Activated CD8-positive, alpha-beta memory T cell treated with anti-CD3 and anti-CD28 coated beads for 1 hour (primary cell): ENCODE results near the gene CDC20.
A peak's percentile ranks its signal among the peaks of the same experiment; 100 is the strongest.

Source experiments
- DNase-seq, 2 donors: peaks; one replicate each; pipeline ENCODE4 v3.0.0-alpha.2; 2020; ENCODE audit warnings: low read depth in 1 of 2; ENCODE audit errors: extremely low read depth in 1 of 2

CDC20 gene

DNA sequence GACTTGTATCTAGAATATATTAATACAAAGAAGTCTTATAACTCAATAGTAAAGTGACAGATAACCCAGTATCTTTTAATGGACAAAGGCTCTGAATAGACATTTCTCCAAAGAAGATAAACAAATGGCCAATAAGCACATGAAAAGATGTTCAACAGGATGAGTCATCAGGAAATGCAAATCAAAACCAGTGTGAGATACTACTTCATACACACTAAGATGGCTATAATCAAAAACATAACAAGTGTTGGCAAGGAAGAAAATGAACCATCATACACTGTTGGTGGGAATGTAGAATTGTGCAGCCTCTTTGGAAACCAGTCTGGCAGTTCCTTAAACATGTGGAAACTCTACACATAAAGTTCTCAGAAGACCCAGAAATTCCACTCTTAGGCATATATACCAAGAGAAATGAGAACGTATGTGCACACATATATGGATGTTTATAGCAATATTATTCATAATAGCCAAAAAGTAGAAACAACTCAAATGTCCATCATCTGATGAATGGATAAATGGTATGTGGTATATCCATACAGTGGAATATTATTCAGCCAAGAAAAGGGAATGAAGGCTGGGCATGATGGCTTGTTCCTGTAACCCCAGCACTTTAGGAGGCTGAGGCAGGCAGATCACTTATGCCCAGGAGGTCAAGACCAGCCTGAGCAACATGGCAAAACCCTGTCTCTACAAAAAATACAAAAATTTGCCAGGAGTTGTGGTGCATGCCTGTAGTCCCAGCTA lies 31.1 kb upstream of the CDC20 start:
- DNase-seq: no peak

DNA sequence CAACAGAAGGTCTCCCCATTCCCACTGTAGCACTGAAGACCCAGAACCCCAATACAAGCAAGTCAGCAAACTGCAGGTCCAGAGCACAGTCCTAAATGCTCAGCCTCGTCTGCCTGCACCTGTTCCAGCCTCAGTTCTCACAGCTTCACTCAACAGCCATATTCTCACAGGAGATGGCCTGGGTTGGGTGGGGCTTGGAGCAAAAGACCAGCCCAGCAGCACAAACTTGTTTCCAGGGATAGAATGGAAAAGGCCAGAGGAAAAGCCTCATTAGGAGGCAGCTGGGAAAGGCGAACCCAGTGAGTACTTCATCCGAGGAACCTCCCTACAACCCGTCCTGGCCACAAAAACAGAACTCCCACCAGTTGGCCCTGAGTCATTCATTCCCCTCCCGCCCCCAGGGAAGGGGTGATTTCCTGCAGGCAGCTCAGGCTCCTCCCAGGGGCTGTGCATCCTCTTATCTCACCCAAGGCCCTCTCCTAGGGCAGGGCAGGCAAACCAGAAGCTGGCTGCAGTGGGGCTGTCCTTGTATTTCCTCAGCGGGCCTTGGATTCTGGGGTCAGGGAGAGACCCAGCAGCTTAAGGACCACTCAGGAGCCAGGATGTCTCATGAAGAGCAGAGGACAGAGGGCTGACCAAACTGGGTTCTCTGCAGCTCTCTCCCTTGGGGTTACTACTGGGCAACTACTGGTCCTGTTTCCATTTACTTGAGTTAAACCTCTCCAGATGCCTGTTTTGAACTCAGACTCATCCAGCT lies 28.6 kb upstream of the CDC20 start:
- DNase-seq: no peak

DNA sequence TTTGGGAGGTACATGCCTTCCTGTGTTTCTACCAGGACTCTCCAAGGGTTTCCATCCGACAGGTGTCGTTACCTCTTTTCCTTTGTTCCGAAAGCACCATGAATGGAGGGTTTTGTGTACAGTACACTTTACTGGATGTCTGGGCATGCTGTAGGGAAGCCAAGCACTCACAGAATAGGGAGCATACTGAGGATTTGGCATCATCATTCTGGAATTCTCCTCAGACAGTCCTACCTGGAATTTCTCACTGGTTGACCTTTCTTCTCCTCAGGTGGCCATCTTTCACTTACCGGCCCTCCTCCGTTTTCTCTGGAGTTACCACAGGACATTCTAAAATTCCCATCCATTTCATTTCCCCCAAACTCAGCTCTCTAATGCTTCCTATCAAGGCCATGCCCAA lies 27.1 kb upstream of the CDC20 start:
- DNase-seq: no peak

DNA sequence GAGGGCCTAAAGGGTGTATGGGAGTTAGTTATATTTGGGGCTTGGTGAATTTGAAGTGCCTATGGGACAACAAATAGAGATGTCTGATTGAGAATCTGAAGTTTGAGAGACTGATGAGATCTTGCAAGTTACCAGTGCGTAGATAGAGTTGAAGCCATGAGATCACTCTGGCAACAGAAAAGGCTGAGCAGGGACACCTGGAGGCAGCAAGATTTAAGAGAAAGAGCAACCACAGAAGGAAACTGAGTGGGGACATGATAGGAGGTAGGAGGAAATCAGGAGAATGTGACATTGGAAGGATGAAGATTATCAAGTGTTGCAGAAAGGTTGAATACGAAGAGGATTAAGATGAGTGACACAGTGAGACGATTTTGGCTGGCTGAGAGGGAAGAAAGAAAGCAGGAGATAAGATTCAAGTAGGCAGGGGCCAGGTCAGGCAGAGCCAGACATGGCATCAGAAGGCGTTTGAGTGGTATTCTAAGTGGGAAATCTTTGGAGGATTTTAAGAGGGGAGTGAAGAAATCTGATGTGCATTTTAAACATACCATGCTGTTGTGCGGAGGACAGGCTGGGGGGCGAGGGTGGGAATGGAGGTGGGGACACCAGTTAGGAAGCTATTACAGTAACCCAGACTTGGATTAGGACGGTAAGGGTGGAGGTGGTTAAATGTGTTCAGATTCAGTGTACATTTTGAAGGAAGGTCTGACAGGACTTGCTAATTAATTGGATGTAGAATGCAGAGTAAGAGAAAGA lies 24.2 kb upstream of the CDC20 start:
- no peak for DNase-seq

DNA sequence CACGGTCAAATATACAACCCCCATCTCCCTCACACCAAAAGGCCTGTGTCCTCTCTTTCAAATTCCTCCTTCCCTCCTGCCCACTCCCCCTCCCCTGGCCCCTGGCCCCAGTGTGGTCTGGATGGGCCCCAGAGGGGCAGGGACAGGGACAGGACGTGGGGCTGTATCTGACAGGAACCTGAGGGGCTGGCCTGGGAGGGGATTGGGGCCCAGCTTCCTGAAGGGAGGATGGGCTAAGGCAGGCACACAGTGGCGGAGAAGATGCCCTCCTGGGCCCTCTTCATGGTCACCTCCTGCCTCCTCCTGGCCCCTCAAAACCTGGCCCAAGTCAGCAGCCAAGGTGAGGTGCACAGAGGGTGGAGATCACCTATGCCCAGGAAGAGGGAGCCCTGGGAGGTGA lies 21.2 kb upstream of the CDC20 start, which contains the start of gene MPL:
Gene MPL (plus strand): TSS at position 231 of the 400 bp plus-strand sequence. CDS start 31 bp downstream, at position 262.
- no peak for DNase-seq

DNA sequence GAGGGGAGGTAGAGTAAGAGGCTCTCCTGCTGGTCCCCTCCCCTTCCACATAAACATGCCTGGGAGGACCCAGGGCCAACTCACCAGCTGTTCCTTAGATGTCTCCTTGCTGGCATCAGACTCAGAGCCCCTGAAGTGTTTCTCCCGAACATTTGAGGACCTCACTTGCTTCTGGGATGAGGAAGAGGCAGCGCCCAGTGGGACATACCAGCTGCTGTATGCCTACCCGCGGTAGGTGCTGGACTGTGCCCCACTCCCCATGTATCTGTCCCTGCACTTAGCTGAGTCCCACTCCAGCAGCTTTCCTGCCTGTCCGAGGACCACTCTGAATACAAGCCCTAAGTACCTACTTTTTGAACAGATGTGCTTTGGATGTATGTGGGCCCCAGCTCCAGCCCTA lies 20.8 kb upstream of the CDC20 start:
- no peak for DNase-seq

DNA sequence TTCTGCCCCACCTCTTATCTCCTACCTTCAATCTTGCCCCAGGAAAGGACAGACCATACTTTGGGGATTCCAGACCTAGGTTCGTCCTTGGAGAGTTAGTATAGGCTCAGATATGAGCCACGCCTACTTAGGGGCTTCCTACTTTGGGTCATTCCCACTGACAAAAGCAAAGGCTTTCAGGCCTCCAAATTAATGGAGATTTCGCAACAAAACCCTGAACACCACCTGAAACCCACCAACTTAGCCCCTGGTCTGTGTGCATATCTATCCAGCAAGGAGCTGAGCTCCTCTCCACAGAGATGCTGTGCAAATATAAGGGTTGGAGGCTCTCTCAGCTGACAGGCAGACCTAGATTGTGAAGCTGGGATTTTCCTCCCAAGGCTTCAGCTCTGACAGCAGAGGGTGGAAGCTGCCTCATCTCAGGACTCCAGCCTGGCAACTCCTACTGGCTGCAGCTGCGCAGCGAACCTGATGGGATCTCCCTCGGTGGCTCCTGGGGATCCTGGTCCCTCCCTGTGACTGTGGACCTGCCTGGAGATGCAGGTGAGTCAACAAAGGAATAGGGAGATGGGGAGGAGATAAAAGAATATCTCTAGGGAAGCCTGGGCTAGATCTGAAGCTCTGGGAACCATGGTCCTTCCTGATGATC lies 19.1 kb upstream of the CDC20 start:
- DNase-seq: no peak

DNA sequence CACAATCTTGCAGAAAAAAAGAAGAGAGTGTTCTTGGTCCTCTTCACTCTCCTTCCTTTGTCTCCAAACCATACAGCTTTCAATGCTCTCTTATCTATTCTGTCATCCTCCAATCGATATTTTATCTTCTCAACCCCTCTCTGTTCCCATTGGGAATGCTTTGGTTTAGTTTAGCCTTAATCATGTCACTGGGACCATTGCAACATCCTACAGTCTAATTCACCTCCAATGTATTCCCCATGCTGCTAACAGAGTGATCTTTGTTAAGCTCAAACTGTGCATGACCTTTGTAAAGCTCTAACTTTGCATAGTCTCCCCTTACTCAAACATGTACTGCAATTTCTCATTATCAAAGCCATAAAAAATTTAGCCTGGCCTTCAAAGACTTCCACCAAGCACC lies 18.2 kb upstream of the CDC20 start:
- DNase-seq: no peak

DNA sequence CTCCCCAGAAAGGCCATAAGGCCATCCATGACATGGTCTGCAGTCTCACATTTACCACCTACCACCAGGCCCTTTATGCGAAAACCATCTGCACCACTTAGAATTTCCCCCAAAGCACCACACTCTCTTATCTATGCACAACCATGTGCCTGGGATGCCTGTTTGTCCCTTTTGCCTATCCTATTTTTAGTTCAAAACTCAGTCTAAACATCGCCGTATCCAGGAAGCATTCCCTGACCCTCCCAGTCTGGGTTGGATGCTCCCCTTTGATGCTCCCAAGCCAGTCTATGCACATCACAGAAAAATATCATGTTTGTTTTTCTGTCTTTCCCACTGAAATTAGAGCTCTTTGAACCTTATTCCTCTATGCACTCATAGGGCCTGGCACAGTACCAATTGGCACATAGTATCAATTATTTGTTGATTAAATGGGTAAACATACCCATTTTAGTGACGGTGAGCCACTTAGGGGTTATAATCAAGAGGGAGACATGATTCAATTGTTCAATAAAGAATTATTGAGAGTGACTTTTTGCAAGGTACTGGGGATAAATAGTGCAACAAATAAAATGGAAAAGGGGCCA lies 14.4 kb upstream of the CDC20 start:
- no peak for DNase-seq

DNA sequence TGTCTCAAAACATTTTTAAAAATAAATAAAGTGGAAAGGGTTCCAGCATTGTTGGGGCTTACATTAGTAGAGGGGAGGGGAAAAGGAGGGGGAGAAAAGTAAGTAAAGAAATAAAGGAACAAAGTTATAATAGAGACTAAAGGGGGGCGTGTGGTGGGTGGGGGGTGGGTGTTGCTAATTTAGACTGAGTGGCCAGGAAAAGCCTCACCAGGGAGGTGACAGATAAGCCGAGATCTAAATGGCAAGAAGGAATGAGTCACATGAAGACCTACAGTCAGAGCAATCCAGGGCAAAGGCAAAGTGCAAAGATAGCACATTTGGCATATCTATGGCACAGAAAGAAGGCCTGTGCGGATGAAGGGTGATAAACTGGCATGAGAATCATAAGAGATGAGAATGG lies 13.7 kb upstream of the CDC20 start:
- DNase-seq: no peak

DNA sequence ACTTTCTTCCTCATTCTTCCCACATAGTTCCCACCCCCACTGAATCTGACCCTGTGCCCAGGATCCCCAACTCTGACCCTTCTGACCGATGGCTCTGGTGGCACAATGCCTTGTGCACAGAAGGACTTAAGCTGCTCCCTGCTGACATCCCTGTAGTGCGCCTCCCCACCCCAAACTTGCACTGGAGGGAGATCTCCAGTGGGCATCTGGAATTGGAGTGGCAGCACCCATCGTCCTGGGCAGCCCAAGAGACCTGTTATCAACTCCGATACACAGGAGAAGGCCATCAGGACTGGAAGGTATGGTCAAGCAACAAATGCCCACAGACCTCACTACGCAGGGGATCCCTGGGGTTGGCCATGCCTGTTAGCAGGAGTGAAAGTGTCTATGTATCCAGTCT lies 12.1 kb upstream of the CDC20 start:
- no peak for DNase-seq

DNA sequence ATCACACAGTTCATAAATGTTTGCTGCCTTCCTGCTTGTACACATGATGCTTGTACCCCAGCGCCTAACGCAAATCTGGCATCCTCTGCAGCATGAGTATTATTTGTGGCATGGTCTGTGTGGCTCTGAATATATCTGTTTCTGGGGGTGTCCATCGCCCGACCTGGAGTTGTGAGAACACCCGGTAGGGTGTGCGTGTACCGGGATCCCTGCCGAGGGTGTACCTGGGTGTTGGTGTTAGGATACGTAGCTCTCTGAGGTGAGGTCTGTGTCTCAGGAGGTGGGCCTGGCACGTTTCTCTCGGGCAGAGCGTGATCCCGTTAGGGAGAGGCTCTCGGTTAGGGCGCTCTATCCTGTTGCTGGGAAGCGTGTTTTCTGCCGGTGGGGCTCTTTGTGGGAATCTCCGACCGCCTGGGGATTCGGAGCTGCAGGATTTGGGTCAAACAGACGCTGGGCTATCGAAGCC lies 10.4 kb upstream of the CDC20 start:
- no peak for DNase-seq

DNA sequence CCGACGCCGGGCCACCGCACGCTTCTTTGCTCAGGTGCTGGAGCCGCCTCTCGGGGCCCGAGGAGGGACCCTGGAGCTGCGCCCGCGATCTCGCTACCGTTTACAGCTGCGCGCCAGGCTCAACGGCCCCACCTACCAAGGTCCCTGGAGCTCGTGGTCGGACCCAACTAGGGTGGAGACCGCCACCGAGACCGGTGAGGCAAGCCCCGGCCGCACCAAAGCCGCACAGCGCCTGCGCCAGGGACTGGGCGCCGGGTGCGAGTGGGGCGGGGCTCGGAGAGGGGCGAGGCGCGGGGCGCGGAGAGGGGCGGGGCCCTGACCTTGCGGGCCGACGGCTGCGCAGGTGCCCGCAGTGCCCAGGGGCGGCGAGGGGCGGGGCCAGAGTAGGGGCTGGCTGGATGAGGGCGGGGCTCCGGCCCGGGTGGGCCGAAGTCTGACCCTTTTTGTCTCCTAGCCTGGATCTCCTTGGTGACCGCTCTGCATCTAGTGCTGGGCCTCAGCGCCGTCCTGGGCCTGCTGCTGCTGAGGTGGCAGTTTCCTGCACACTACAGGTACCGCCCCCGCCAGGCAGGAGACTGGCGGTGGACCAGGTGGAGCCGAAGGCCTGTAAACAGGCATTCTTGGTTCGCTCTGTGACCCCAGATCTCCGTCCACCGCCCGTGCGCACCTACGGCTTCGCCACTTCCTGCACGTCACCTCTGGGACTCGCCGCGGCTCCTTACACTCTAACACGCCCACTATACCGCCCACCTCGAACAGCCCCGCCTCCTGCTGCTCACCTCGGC lies 9.8 kb upstream of the CDC20 start:
- DNase-seq: peak in 1 of 2 donors; percentile 20

DNA sequence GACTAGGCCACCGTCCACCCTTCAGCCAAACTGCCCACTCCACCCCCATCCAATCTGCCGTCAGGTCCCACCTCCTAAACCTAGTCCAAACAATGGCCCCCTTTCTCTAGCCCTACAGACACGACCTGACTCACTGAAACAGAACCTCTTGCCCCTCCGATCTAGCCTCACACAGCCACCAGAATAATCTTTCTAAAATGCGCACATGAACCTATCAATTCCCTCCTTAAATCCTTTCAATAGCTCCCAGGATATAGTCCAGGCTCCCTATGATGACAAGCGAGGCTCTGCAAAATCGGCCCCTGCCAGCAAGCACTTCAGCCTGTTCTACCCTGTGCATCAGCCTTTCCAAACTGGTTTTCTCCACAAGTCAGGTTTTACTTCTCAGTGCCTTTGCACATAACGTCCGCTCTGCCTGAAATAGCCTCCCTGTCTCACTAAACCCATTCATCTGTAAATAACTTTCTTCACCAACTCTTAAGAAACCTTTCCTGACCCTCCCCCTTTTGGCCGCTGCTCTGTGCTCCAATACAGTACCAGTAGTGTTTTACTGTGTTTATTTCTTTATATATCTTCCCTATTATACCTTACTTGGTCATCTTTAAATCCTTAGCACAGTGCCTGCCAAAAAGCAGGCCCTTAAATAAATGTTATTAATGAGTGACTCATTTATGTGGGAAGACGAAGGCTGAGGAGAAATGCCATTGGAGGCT lies 9.0 kb upstream of the CDC20 start:
- no peak for DNase-seq

DNA sequence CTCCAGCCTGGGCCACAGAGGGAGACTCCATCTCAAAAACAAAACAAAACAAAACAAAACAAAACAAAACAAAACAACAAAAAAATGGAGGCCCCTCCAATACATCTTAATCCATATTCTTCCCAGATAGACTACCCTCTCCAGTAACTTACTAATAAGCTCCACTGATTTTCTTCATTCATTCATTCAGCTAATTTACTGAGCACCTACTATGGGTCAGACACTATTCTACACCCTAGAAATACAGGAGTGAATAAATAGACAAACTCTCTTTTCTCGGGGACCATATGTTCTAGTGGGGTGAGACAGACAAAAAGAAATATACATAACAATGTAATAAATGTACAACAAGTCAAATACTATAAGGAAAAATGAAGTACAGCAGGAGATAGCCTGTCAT lies 7.8 kb upstream of the CDC20 start:
- DNase-seq: no peak

DNA sequence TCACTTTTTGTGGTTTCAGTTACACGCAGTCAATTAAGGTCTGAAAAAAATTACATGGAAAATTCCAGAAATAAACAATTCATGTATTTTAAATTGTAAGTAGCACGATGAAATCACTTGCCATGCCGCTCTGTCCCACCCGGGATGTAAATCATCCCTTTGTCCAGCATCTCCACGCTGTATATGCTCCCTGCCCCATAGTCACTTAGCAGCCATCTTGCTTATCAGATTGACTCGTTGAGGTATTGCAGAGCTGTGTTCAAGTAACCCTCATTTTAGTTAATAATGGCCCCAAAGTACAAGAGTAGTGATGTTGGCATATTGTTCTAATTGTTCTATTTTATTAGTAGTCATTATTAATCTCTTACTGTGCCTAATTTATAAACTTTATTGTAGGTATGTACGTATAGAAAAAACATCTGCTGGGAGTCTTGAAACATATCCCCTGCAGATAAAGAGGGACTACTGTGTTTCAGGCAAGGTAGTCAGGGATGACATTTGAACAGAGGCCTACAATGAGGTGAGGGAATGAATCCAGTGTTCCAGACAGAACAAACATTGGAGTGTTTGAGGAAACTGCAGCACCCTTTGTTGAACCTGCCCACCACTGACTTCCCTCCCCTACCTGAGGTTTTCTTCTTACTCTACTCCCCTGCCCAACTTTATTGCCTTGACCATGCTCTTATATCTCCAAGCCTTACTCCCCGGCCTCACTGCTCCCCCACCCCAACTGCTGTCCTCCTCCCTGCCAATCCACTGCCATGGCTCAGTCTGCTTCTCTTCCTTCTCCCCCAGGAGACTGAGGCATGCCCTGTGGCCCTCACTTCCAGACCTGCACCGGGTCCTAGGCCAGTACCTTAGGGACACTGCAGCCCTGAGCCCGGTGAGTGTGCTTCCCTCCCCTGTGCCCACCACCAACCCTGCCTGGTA lies 7.1 kb upstream of the CDC20 start:
- DNase-seq: no peak

DNA sequence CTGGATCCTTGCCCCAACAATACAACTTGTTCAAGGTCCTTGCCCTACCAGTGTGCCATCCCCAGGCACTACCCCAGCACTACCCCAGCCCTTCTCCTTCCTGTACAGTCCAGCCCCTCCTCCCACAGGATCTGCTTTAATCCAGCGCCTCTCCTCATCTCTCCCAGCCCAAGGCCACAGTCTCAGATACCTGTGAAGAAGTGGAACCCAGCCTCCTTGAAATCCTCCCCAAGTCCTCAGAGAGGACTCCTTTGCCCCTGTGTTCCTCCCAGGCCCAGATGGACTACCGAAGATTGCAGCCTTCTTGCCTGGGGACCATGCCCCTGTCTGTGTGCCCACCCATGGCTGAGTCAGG lies 6.5 kb upstream of the CDC20 start:
- no peak for DNase-seq

DNA sequence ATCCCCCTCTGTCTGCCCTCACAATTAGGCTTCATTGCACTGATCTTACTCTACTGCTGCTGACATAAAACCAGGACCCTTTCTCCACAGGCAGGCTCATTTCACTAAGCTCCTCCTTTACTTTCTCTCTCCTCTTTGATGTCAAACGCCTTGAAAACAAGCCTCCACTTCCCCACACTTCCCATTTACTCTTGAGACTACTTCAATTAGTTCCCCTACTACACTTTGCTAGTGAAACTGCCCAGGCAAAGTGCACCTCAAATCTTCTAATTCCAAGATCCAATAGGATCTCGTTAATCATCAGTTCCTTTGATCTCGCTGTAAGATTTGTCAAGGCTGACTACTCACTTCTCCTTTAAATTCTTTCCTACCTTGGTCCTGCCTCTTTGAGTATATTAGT lies 5.9 kb upstream of the CDC20 start:
- no peak for DNase-seq
